WTC11 (cell line): ENCODE results near the gene INSYN1. TPM values are rescaled to one million over a fixed set of nuclear protein-coding genes. Genes with fewer than 3 reads are reported as not detected.

Source experiments
- ATAC-seq: fragments of 200-7000 bp; cut with Tn5 transposase; 2 replicates; pipeline ENCODE4 v1.10.0; 2021; ENCODE audit warnings: mild to moderate bottlenecking, moderate library complexity
- CTCF ChIA-PET: fragments of 300-600 bp; sonication (Branson Sonifier 250); formaldehyde crosslinking; loops from one replicate; lab custom pipeline; 2021; ENCODE audit warnings: antibody characterized with exemption; lab: Charles Lee
- POLR2A ChIA-PET: fragments of 350-600 bp; sonication (Branson Sonifier 250); formaldehyde crosslinking; loops from one replicate; lab custom pipeline; 2021; ENCODE audit warnings: antibody characterized with exemption; lab: Charles Lee
- DNase-seq: peaks from one replicate; pipeline ENCODE4 v3.0.0; 2021; ENCODE audit warnings: low spot score
- H3K27ac Mint-ChIP-seq: 2 replicates; pipeline ENCODE4 v1.8.0; 2021; ENCODE audit warnings: mixed read lengths
- H3K27me3 Mint-ChIP-seq: 2 replicates; pipeline ENCODE4 v1.8.0; 2021; ENCODE audit warnings: low read depth, mild to moderate bottlenecking, moderate library complexity, mixed read lengths
- H3K36me3 Mint-ChIP-seq: 2 replicates; pipeline ENCODE4 v1.8.0; 2021; ENCODE audit warnings: mixed read lengths
- H3K4me1 Mint-ChIP-seq: 2 replicates; pipeline ENCODE4 v1.8.0; 2022; ENCODE audit warnings: mixed read lengths
- H3K4me3 Mint-ChIP-seq: 2 replicates; pipeline ENCODE4 v1.8.0; 2021; ENCODE audit warnings: mild to moderate bottlenecking, moderate library complexity, mixed read lengths
- H3K9me3 Mint-ChIP-seq: 2 replicates; pipeline ENCODE4 v1.8.0; 2021; ENCODE audit warnings: mixed read lengths
- CREM ChIP-seq: sonication (generic); formaldehyde crosslinking; IDR thresholded peaks from 2 replicates; pipeline ENCODE4 v1.8.1; 2022; ENCODE audit warnings: mild to moderate bottlenecking, missing genetic modification reagents, moderate library complexity
- FOXP1 ChIP-seq: sonication (generic); formaldehyde crosslinking; IDR thresholded peaks from 2 replicates; pipeline ENCODE4 v1.8.0; 2022; ENCODE audit warnings: missing genetic modification reagents, mild to moderate bottlenecking, moderate library complexity, borderline replicate concordance
- IRF2 ChIP-seq: sonication (generic); formaldehyde crosslinking; IDR thresholded peaks from 2 replicates; pipeline ENCODE4 v1.8.0; 2022; ENCODE audit warnings: low read depth, missing genetic modification reagents, borderline replicate concordance
- JAZF1 ChIP-seq: fragments of 250-450 bp; sonication (Bioruptor Pico); IDR thresholded peaks from 2 replicates; pipeline ENCODE4 v1.9.0; 2021; ENCODE audit warnings: moderate library complexity, mild to moderate bottlenecking, inconsistent platforms
- KAT7 ChIP-seq: sonication (generic); formaldehyde crosslinking; IDR thresholded peaks from 2 replicates; pipeline ENCODE4 v1.8.1; 2023; ENCODE audit warnings: missing genetic modification reagents, mild to moderate bottlenecking, borderline replicate concordance
- PRRX2 ChIP-seq: fragments of 250-450 bp; sonication (Bioruptor Pico); IDR thresholded peaks from 2 replicates; pipeline ENCODE4 v1.8.0; 2021; ENCODE audit warnings: mild to moderate bottlenecking
- SMAD4 ChIP-seq: sonication (generic); formaldehyde crosslinking; IDR thresholded peaks from 2 replicates; pipeline ENCODE4 v1.8.0; 2022; ENCODE audit warnings: mild to moderate bottlenecking, missing genetic modification reagents
- ZNF219 ChIP-seq: sonication (generic); formaldehyde crosslinking; IDR thresholded peaks from 2 replicates; pipeline ENCODE4 v1.8.0; 2023; ENCODE audit warnings: missing genetic modification reagents, mild to moderate bottlenecking, borderline replicate concordance
- ZNF263 ChIP-seq: sonication (generic); formaldehyde crosslinking; IDR thresholded peaks from 2 replicates; pipeline ENCODE4 v1.8.1; 2022; ENCODE audit warnings: low read depth, mild to moderate bottlenecking, moderate library complexity, missing genetic modification reagents
- ZNF423 ChIP-seq: fragments of 250-450 bp; sonication (Bioruptor Pico); IDR thresholded peaks from 2 replicates; pipeline ENCODE4 v2.1.2; 2022; ENCODE audit warnings: mild to moderate bottlenecking, moderate library complexity
- total RNA-seq: library from RNA; stranded (reverse); gene quantifications from 3 replicates; pipeline ENCODE4 v1.2.3, GENCODE V29; 2021
- TF ChIP-seq, protein P1 (sequence below): fragments of 200-600 bp; IDR thresholded peaks from 2 replicates; pipeline ENCODE4 v1.8.0; 2022; ENCODE audit warnings: antibody characterized with exemption
- TF ChIP-seq, protein P2 (sequence below): sonication (generic); formaldehyde crosslinking; IDR thresholded peaks from 2 replicates; pipeline ENCODE4 v1.8.1; 2023; ENCODE audit warnings: mild to moderate bottlenecking, moderate library complexity, missing genetic modification reagents
- TF ChIP-seq, protein P3 (sequence below): sonication (generic); formaldehyde crosslinking; IDR thresholded peaks from 2 replicates; pipeline ENCODE4 v1.8.1; 2023; ENCODE audit warnings: mild to moderate bottlenecking, missing genetic modification reagents, borderline replicate concordance
- TF ChIP-seq, protein P4 (sequence below): sonication (generic); formaldehyde crosslinking; conservative IDR thresholded peaks from 2 replicates; pipeline ENCODE4 v1.8.1; 2023; ENCODE audit warnings: mild to moderate bottlenecking, low read depth, missing genetic modification reagents, moderate library complexity
- TF ChIP-seq, protein P5 (sequence below): sonication (generic); formaldehyde crosslinking; IDR thresholded peaks from 2 replicates; pipeline ENCODE4 v1.8.0; 2022; ENCODE audit warnings: mild to moderate bottlenecking, missing genetic modification reagents
- TF ChIP-seq, protein P6 (sequence below): sonication (generic); formaldehyde crosslinking; IDR thresholded peaks from 2 replicates; pipeline ENCODE4 v1.8.1; 2023; ENCODE audit warnings: mild to moderate bottlenecking, missing genetic modification reagents

The INSYN1 gene
- total RNA-seq, 1 experiment from 2014 or later: 11.9 TPM

DNA sequence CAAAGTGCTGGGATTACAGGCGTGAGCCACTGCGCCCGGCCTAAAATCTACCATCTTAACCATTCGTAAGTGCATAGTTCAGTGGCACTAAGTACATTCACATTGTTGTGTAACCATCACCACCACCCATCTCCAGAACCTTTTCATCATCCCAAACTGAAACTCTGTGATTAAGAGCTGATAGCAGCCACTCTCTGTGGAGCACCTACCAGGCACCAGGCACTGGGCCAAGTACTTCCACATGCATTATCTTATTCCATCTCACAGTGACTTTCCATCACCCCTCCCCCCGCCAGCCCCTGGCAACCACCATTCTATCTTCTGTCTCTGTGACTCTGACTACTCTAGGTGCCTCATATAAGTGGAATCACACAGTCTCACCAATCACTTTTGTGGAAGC, 2.3 kb upstream of the INSYN1 start (continued):
- TF ChIP-seq, protein P1, sequence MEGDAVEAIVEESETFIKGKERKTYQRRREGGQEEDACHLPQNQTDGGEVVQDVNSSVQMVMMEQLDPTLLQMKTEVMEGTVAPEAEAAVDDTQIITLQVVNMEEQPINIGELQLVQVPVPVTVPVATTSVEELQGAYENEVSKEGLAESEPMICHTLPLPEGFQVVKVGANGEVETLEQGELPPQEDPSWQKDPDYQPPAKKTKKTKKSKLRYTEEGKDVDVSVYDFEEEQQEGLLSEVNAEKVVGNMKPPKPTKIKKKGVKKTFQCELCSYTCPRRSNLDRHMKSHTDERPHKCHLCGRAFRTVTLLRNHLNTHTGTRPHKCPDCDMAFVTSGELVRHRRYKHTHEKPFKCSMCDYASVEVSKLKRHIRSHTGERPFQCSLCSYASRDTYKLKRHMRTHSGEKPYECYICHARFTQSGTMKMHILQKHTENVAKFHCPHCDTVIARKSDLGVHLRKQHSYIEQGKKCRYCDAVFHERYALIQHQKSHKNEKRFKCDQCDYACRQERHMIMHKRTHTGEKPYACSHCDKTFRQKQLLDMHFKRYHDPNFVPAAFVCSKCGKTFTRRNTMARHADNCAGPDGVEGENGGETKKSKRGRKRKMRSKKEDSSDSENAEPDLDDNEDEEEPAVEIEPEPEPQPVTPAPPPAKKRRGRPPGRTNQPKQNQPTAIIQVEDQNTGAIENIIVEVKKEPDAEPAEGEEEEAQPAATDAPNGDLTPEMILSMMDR: no peak
- no peak for TF ChIP-seq ZNF263 (CRISPR knock-in tag)
- no peak for TF ChIP-seq FOXP1 (CRISPR knock-in tag)

DNA sequence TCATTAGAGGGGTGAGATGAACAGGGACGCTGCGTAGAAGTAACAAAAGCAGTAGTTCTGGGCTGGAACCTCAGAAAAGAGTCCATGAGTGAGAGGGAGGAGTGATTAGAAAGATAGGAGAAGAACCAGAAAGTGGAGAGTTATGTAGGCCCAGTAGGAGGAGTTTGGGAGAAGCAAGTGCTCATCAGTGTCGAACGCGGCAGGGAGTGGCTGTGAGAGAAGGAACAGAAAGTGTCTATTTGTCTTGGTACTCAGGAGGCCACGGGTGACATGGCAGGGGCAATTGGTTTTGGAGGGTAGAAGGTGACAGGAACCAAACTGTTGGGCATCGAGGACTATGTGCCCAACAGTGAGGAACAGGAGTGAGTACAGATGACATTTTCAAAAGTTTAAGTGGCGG, 1.3 kb upstream of the INSYN1 start:
- peak overlapping the region; percentile 69; the same call in 1 of the 2 replicates for H3K4me3 Mint-ChIP-seq
- ChIA-PET POLR2A (interaction anchor here (1.4 to 1.7 kb wide), 2 partner anchors 9 to 32 kb away, joined by 6 read pairs; no protein-coding TSS in a partner anchor), CTCF (interaction anchor here (0.9 to 2.2 kb wide), 13 partner anchors 9 to 173 kb away, joined by 3 to 12 read pairs (median 5); no protein-coding TSS in a partner anchor)
- peaks cover 26% of the 10 kb centered on the region for H3K27me3 Mint-ChIP-seq
- H3K36me3 Mint-ChIP-seq: no peaks in the 10 kb centered on the region
- H3K9me3 Mint-ChIP-seq: no peaks in the 10 kb centered on the region
- H3K27ac Mint-ChIP-seq: no peak overlapping the region
- peaks cover 21% of the 10 kb centered on the region for H3K4me1 Mint-ChIP-seq
- TF ChIP-seq KAT7 (CRISPR knock-in tag) (no peak), PRRX2 (CRISPR knock-in tag) (no peak), CREM (CRISPR knock-in tag) (no peak), ZNF219 (no peak), JAZF1 (CRISPR knock-in tag) (no peak), IRF2 (CRISPR knock-in tag) (no peak), ZNF423 (no peak), SMAD4 (CRISPR knock-in tag) (no peak)
- TF ChIP-seq, protein P2, sequence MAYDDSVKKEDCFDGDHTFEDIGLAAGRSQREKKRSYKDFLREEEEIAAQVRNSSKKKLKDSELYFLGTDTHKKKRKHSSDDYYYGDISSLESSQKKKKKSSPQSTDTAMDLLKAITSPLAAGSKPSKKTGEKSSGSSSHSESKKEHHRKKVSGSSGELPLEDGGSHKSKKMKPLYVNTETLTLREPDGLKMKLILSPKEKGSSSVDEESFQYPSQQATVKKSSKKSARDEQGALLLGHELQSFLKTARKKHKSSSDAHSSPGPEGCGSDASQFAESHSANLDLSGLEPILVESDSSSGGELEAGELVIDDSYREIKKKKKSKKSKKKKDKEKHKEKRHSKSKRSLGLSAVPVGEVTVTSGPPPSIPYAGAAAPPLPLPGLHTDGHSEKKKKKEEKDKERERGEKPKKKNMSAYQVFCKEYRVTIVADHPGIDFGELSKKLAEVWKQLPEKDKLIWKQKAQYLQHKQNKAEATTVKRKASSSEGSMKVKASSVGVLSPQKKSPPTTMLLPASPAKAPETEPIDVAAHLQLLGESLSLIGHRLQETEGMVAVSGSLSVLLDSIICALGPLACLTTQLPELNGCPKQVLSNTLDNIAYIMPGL (CRISPR knock-in tag): no peak
- TF ChIP-seq, protein P3, sequence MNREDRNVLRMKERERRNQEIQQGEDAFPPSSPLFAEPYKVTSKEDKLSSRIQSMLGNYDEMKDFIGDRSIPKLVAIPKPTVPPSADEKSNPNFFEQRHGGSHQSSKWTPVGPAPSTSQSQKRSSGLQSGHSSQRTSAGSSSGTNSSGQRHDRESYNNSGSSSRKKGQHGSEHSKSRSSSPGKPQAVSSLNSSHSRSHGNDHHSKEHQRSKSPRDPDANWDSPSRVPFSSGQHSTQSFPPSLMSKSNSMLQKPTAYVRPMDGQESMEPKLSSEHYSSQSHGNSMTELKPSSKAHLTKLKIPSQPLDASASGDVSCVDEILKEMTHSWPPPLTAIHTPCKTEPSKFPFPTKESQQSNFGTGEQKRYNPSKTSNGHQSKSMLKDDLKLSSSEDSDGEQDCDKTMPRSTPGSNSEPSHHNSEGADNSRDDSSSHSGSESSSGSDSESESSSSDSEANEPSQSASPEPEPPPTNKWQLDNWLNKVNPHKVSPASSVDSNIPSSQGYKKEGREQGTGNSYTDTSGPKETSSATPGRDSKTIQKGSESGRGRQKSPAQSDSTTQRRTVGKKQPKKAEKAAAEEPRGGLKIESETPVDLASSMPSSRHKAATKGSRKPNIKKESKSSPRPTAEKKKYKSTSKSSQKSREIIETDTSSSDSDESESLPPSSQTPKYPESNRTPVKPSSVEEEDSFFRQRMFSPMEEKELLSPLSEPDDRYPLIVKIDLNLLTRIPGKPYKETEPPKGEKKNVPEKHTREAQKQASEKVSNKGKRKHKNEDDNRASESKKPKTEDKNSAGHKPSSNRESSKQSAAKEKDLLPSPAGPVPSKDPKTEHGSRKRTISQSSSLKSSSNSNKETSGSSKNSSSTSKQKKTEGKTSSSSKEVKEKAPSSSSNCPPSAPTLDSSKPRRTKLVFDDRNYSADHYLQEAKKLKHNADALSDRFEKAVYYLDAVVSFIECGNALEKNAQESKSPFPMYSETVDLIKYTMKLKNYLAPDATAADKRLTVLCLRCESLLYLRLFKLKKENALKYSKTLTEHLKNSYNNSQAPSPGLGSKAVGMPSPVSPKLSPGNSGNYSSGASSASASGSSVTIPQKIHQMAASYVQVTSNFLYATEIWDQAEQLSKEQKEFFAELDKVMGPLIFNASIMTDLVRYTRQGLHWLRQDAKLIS: no peak
- TF ChIP-seq, protein P4, sequence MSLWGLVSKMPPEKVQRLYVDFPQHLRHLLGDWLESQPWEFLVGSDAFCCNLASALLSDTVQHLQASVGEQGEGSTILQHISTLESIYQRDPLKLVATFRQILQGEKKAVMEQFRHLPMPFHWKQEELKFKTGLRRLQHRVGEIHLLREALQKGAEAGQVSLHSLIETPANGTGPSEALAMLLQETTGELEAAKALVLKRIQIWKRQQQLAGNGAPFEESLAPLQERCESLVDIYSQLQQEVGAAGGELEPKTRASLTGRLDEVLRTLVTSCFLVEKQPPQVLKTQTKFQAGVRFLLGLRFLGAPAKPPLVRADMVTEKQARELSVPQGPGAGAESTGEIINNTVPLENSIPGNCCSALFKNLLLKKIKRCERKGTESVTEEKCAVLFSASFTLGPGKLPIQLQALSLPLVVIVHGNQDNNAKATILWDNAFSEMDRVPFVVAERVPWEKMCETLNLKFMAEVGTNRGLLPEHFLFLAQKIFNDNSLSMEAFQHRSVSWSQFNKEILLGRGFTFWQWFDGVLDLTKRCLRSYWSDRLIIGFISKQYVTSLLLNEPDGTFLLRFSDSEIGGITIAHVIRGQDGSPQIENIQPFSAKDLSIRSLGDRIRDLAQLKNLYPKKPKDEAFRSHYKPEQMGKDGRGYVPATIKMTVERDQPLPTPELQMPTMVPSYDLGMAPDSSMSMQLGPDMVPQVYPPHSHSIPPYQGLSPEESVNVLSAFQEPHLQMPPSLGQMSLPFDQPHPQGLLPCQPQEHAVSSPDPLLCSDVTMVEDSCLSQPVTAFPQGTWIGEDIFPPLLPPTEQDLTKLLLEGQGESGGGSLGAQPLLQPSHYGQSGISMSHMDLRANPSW (CRISPR knock-in tag): no peak
- TF ChIP-seq, protein P5, sequence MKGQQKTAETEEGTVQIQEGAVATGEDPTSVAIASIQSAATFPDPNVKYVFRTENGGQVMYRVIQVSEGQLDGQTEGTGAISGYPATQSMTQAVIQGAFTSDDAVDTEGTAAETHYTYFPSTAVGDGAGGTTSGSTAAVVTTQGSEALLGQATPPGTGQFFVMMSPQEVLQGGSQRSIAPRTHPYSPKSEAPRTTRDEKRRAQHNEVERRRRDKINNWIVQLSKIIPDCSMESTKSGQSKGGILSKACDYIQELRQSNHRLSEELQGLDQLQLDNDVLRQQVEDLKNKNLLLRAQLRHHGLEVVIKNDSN (CRISPR knock-in tag): no peak
- TF ChIP-seq, protein P6, sequence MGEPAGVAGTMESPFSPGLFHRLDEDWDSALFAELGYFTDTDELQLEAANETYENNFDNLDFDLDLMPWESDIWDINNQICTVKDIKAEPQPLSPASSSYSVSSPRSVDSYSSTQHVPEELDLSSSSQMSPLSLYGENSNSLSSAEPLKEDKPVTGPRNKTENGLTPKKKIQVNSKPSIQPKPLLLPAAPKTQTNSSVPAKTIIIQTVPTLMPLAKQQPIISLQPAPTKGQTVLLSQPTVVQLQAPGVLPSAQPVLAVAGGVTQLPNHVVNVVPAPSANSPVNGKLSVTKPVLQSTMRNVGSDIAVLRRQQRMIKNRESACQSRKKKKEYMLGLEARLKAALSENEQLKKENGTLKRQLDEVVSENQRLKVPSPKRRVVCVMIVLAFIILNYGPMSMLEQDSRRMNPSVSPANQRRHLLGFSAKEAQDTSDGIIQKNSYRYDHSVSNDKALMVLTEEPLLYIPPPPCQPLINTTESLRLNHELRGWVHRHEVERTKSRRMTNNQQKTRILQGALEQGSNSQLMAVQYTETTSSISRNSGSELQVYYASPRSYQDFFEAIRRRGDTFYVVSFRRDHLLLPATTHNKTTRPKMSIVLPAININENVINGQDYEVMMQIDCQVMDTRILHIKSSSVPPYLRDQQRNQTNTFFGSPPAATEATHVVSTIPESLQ: no peak
- no peak for DNase-seq
- ATAC-seq: no peak
